OCI-LY1 (cell line): ENCODE results near the gene ZFYVE21.

ENCODE experiments used
- H2AFZ ChIP-seq: fragments of 200-600 bp; sonication (generic), shearing (Covaris generic); 2 replicates; pipeline ENCODE4 v1.6.0; 2014; ENCODE audit warnings: antibody characterized with exemption, mild to moderate bottlenecking, low read length
- H3F3A ChIP-seq: fragments of 200-600 bp; sonication (generic), shearing (Covaris generic); 2 replicates; pipeline ENCODE4 v1.6.0; 2014; ENCODE audit warnings: mild to moderate bottlenecking, antibody characterized with exemption, low read length, moderate library complexity; ENCODE audit not compliant: insufficient read depth
- H3K27ac ChIP-seq: fragments of 200-600 bp; sonication (generic); 2 replicates; pipeline ENCODE4 v1.5.1; 2014; ENCODE audit warnings: low read length, mixed run types, mild to moderate bottlenecking, low read depth; ENCODE audit not compliant: poor library complexity, severe bottlenecking
- H3K27me3 ChIP-seq: fragments of 200-600 bp; sonication (generic); 2 replicates; pipeline ENCODE4 v1.6.0; 2014; ENCODE audit warnings: antibody characterized with exemption, mild to moderate bottlenecking, low read length, moderate library complexity; ENCODE audit not compliant: insufficient read depth
- H3K36me3 ChIP-seq: fragments of 200-600 bp; sonication (generic); 2 replicates; pipeline ENCODE4 v1.6.1; 2014; ENCODE audit warnings: mild to moderate bottlenecking, antibody characterized with exemption, low read length, moderate library complexity, mixed read lengths; ENCODE audit not compliant: insufficient read depth
- H3K4me1 ChIP-seq: fragments of 200-600 bp; sonication (generic); 2 replicates; pipeline ENCODE4 v1.5.1; 2014; ENCODE audit warnings: mild to moderate bottlenecking, low read length, moderate library complexity; ENCODE audit not compliant: insufficient read depth, severe bottlenecking
- H3K4me2 ChIP-seq: fragments of 200-600 bp; sonication (generic), shearing (Covaris generic); 2 replicates; pipeline ENCODE4 v1.6.1; 2014; ENCODE audit warnings: low read length
- H3K4me3 ChIP-seq: fragments of 200-600 bp; sonication (generic); 2 replicates; pipeline ENCODE4 v1.5.1; 2014; ENCODE audit warnings: low read length, low read depth, mild to moderate bottlenecking, mixed read lengths; ENCODE audit not compliant: poor library complexity, severe bottlenecking
- H3K79me2 ChIP-seq: fragments of 200-600 bp; shearing (Covaris generic); 2 replicates; pipeline ENCODE4 v1.6.1; 2016; ENCODE audit warnings: mixed run types, low read length, mixed read lengths; ENCODE audit not compliant: insufficient read depth
- H3K9ac ChIP-seq: fragments of 200-600 bp; sonication (generic), shearing (Covaris generic); 2 replicates; pipeline ENCODE4 v1.6.1; 2014; ENCODE audit warnings: mild to moderate bottlenecking, low read length, mixed read lengths
- H3K9me2 ChIP-seq: fragments of 200-600 bp; sonication (generic), shearing (Covaris generic); 2 replicates; pipeline ENCODE4 v1.6.1; 2014; ENCODE audit warnings: low read depth, mild to moderate bottlenecking, low read length, mixed read lengths
- H3K9me3 ChIP-seq: fragments of 200-600 bp; shearing (Covaris generic); 2 replicates; pipeline ENCODE4 v1.6.1; 2014; ENCODE audit warnings: low read length, mixed read lengths
- H4K20me1 ChIP-seq: fragments of 200-600 bp; sonication (generic), shearing (Covaris generic); 2 replicates; pipeline ENCODE4 v1.6.0; 2016; ENCODE audit warnings: mild to moderate bottlenecking, low read length; ENCODE audit not compliant: insufficient read depth
- CTCF ChIP-seq: fragments of 200-600 bp; sonication (generic), shearing (Covaris generic); IDR thresholded peaks from 2 replicates; pipeline ENCODE4 v1.5.1; 2017; ENCODE audit warnings: mild to moderate bottlenecking, antibody characterized with exemption, low read length, moderate library complexity, mixed read lengths
- EZH2 ChIP-seq: fragments of 200-600 bp; sonication (generic), shearing (Covaris generic); IDR thresholded peaks from 2 replicates; pipeline ENCODE4 v1.8.0; 2017; ENCODE audit warnings: borderline replicate concordance, mixed run types, mild to moderate bottlenecking, antibody characterized with exemption, low read length, moderate library complexity, mixed read lengths

Gene ZFYVE21

GRCh38 chr14:103725739-103726395 is 10.3 kb downstream of the ZFYVE21 start:
- Histone ChIP-seq H3K79me2 (0 out of 2 replicates have a peak, but pooled peaks cover 9% of the 10 kb centered on the region), H3K9ac (no peak overlapping the region), H3F3A (no peaks in the 10 kb centered on the region), H3K36me3 (peaks cover 33% of the 10 kb centered on the region), H4K20me1 (no peaks in the 10 kb centered on the region), H3K9me2 (no peaks in the 10 kb centered on the region), H3K27me3 (no peaks in the 10 kb centered on the region), H3K9me3 (no peaks in the 10 kb centered on the region), H2AFZ (no peak overlapping the region), H3K4me3 (no peak overlapping the region), H3K27ac (no peak overlapping the region), H3K4me1 (no peaks in the 10 kb centered on the region), H3K4me2 (no peak overlapping the region)
- TF ChIP-seq CTCF (no peak), EZH2 (no peak)

GRCh38 chr14:103726474-103726873 is 10.9 kb downstream of the ZFYVE21 start:
- H3K4me2 ChIP-seq = no peak overlapping the region
- no peaks in the 10 kb centered on the region for H3K9me2 ChIP-seq
- no peak overlapping the region for H3K4me3 ChIP-seq
- H2AFZ ChIP-seq = no peak overlapping the region
- no peaks in the 10 kb centered on the region for H3K4me1 ChIP-seq
- H3K9ac ChIP-seq = no peak overlapping the region
- H3K79me2 ChIP-seq = 0 out of 2 replicates have a peak, but pooled peaks cover 5% of the 10 kb centered on the region
- H3K27me3 ChIP-seq = no peaks in the 10 kb centered on the region
- no peaks in the 10 kb centered on the region for H3F3A ChIP-seq
- H3K27ac ChIP-seq = no peak overlapping the region
- H3K9me3 ChIP-seq = no peaks in the 10 kb centered on the region
- H4K20me1 ChIP-seq = no peaks in the 10 kb centered on the region
- TF ChIP-seq EZH2 = no peak
- no peak for TF ChIP-seq CTCF
- peaks cover 33% of the 10 kb centered on the region for H3K36me3 ChIP-seq

GRCh38 chr14:103727313-103727980 is 11.8 kb downstream of the ZFYVE21 start:
- H2AFZ ChIP-seq = no peak overlapping the region
- no peaks in the 10 kb centered on the region for H3F3A ChIP-seq
- H3K4me2 ChIP-seq = no peak overlapping the region
- H4K20me1 ChIP-seq = no peaks in the 10 kb centered on the region
- H3K79me2 ChIP-seq = no peaks in the 10 kb centered on the region
- no peaks in the 10 kb centered on the region for H3K9me3 ChIP-seq
- no peaks in the 10 kb centered on the region for H3K27me3 ChIP-seq
- no peaks in the 10 kb centered on the region for H3K4me1 ChIP-seq
- no peaks in the 10 kb centered on the region for H3K9me2 ChIP-seq
- H3K4me3 ChIP-seq = no peak overlapping the region
- peaks cover 41% of the 10 kb centered on the region for H3K36me3 ChIP-seq
- H3K27ac ChIP-seq = no peak overlapping the region
- H3K9ac ChIP-seq = no peak overlapping the region
- TF ChIP-seq CTCF (no peak), EZH2 (no peak)
